ENCODE measurements around the gene NDUFS4.

DNA sequence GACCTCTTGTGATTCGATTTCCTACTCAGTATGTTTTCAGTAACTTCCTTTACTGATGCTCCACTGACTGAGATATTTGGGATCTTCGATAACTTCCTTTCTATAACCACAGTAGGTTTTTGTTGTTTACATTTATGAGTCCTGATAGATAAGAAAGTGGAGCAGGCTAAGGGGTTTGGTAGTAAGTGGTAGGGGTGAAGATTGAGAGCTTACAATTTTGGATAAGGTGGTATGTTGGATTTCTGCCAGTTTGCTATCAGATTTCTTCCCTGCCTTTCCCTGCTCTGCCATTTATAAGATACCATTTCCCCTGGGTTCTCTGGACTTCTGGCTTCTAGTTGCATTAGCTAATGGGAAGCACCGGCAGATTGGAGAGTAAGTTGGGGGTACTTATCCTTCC lies 7.9 kb upstream of the NDUFS4 start:
- TF ChIP-seq SIN3A (IDR thresholded peaks at IDR 0.05; ENCODE audit: borderline replicate concordance, insufficient read depth, low read length) (no peak), POLR2AphosphoS5 (IDR thresholded peaks at IDR 0.05; ENCODE audit: low read depth, low read length) (no peak)
